HG02938 (cell line): ENCODE results near the gene TMEM14C.
A peak's percentile ranks its signal among the peaks of the same experiment; 100 is the strongest.

Experiments used
- ATAC-seq: cut with Tn5 transposase; IDR thresholded peaks from one replicate; pipeline ENCODE4 v1.9.1; 2021; ENCODE audit warnings: mild to moderate bottlenecking, moderate library complexity; ENCODE audit not compliant: unreplicated experiment

Gene TMEM14C

DNA sequence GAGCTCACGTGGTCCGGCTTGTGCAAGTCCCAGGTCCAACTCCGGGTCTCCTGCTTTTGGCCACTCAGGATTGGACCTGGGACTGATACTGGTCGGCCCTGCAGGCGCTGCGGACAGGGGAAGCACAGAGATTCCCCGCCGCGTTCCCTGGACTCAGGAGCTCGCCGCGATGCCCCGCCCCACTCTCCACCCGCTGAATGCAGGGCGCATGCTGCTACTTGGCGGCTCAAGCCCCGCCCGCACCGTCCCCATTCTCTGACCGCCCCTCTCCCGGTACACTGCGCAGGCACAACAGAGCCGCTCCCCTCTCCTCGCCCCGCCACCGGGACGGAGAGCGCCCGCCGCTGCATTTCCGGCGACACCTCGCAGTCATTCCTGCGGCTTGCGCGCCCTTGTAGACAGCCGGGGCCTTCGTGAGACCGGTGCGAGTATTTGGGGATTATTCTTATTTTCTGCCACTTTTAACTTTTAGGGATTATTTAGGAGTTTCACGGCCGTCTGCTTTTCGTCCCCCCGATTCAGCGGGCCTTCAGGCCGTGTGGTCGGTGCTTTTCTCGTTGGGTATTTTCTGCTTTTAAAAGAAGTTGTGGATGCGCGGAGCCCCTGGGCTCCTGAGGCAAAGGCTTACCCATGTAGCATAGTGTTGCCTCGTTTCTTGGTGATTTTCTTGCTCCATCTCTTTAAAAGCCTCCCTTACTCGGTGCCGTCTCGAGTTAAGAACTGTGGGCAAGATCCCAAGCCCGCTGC is at the start of gene TMEM14C:
TMEM14C (plus strand) TSS at position 251 of the 747 bp plus-strand sequence. CDS start 1,544 bp downstream, outside the sequence.
- peak; percentile 94 for ATAC-seq

DNA sequence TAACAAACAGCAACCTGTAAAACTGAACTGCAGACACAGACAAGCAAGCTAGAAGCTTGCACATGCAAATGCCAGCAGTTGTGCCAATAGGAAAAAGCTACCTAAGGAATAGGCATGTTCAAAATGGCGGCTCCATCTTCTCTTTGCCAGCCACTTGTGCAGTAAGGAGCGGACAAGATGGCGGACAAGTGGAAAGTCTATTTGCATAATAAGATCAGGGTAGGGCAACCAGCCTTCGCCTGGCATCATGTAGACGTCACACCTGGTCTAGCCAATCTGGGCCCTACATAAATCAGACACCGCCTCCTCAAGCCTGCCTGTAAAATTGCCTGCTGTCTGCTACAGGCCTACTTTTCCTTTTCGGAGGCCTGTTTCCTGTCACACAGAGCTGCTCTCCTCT is 46.5 kb upstream of the TMEM14C start:
- no peak for ATAC-seq

DNA sequence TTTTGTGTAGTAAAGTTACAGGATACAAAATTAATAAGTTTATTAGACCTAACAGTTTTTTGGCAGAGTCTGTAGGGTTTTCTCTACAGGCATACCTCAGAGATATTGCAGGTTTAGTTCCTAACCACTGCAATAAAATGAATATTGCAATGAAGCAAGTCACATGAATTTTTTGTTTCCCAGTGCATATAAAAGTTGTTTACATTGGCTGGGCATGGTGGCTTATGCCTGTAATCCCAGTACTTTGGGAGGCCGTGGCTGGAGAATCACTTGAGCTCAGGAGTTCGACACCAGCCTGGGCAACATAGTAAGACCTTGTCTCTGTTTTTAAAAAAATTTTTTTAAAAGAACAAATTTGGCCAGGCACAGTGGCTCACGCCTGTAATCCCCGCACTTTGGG is 44.4 kb upstream of the TMEM14C start:
- ATAC-seq: no peak

- no peak for ATAC-seq
These were observed 41.1 kb upstream of the TMEM14C start for GRCh38 chr6:10681795-10682194.

GRCh38 chr6:10682355-10682988 is 40.4 kb upstream of the TMEM14C start:
- ATAC-seq: no peak

DNA sequence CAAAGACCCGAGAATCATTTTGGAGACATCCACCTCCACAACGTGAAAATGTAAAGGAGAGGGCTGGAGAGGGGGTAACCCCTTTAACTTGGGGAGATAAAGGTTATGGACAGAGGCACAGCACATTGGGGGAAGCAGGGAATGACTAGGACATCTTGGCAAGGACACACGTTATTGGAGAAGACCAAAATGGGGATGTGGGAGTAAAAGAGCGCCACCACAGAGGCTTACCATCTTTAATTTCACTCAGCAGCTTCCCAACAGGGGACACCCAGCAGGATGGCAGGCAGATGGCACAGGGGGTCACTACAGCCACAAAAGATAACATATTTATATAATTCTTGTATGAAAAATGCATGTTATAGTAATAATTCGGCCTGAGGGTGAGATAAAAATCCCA is 38.3 kb upstream of the TMEM14C start:
- ATAC-seq: no peak

DNA sequence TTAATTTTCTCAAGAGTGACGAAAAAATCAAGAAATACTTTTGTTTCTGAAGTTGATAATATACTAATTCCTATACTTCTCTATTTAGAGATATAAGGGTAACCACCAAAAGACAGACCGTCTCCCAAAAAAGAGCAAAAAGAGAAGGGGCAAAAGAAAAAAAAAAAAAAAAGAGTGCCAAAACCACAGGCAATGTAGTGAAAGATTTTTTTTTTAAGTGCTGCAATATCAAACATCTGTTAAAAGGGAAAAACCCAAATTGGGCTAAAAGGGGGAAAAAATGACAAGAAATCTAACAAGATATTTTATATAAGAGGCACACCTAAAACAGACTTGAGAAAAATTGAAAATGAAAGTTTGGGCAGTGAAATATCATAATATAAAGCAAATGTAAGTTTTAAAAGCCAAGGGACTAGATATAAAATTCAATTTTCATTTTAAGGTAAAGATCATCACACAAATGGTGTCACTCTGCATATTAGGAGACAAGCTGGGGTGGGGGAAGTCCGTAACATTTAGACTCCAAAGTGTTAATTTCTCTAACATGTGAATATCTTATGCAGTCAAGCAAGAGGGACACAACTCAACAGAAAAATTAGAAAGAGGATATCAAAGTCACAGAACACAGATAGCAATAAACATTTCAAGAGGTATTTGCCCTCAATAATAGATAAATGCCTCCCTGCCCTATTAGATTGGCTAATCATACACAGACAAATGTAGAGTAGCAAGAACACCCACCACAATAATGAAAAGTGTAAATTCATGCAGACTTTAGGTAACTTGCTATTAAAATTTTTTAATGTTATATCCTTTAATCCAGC is 37.6 kb upstream of the TMEM14C start:
- no peak for ATAC-seq

DNA sequence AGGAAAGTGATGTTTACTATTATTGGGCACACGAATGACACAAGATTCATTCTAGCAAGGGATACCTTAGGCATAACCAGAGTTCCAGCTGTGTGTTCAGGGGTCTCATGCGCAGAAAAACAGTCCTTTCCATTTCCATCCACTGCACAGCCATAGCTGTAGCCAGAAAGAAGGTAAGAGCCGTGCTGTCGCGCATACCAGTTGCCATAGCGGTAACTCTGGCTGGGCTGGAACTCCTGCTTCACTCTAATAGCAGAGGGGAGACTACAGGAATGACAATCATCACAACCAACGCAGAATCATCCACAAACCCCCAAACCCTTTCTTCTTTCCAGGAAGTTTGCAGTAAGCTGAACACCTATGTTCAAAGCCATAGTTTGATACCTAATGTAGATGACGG is 36.0 kb upstream of the TMEM14C start:
- no peak for ATAC-seq

- no peak for ATAC-seq
These were observed 35.3 kb upstream of the TMEM14C start for GRCh38 chr6:10687582-10687981.

DNA sequence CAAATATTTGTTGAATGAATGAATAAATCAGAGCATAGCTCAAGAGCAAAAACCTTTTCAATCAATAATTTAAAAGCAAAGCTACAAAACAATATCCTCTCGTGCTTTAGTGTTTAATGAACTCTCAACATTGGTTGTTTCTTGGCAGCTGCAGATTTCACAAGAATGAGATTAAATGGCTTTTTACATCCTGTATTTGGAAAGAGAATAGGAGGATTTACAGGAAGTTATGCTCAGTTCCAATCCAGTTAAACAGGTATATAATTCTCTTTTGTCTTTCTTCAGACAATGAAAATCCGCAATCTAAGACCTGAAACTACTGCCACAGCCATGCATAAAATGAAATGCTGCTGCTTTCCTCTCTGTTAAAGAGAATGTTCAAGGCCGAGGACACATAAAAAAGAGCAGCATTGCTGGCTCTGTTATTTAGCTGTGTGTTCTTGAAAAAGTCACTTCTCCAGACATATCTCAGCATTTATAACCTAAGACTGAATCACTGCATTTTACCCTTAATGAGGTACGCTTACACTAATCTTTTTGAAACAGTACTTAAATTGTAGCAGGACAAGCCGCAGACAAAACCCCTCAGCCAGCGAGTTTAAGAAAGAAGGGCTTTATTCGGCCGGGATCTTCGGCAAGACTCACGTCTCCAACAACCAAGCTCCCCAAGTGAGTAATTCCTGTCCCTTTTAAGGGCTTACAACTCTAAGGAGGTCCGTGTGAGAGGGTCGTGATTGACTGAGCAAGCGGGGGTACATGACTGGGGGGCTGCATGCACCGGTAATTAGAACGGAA is 32.0 kb upstream of the TMEM14C start:
- no peak for ATAC-seq

DNA sequence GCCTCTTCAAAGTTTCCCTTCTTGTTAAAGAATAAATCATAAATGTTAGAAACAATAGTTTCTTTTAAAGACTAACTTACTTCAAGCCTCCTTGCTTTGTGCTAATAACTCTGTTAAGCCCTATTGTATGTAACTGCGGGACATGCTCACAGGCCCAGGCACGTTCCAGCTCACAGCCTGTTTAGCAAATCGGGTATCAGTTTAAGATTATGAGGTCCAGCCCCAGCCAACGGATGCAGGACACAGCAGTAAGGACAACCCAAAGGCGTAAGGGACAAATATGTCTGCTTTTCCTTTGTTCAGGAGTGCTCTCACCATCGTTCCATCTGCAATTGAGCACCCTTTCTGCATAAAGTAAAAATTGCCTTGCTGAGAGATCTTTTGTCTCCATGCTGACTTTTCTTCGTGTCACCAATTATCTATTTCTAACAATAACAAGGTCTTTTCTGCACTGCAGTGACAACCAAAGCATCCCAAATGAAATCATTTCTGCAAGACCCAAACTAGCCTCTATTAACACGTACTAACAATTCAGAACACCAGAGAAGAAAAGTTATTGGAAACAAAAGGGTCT is 29.8 kb upstream of the TMEM14C start:
- no peak for ATAC-seq

DNA sequence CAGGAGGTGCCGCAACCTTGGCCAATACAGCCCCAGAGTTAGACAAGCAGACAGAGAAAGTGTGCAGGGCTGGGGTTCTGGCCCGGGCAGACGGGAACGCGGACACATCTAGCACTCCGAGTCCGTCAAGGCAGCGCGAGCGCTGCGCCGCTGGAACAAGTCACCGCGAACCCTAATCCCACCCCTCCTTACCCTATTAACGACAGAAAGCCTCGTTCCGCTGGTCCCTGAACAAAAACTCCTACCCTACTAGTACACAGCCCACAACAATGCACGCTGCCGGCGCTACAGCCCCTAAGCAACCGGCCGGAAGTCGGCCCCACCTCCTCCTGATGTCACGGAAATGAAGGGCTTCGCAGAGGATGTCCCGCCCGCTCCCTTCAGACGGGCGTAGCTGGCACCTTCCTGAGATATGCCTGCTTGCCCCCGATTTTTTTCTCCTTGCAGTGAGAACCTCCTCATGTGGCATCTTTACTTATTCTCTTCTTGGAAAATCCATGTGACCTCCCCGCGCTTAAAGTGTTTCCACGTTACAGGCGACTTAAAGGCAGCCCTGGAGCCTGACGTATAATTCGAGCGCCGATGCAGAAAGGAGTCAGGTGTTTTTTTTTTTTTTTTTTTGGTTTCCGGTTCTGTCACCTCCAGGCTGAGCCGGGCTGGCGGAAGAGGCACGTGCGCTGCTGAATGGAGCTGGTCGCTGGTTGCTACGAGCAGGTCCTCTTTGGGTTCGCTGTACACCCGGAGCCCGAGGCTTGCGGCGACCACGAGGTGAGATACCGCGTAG is 28.4 kb upstream of the TMEM14C start, which contains the start of the genes C6orf52 and PAK1IP1:
C6orf52 (minus strand) TSS at position 315 of the 784 bp plus-strand sequence. CDS start 7,066 bp downstream, outside the sequence.
PAK1IP1 (plus strand) TSS at position 671 of the 784 bp plus-strand sequence; CDS start at position 685, 14 bp downstream.
- ATAC-seq: peak; percentile 97

DNA sequence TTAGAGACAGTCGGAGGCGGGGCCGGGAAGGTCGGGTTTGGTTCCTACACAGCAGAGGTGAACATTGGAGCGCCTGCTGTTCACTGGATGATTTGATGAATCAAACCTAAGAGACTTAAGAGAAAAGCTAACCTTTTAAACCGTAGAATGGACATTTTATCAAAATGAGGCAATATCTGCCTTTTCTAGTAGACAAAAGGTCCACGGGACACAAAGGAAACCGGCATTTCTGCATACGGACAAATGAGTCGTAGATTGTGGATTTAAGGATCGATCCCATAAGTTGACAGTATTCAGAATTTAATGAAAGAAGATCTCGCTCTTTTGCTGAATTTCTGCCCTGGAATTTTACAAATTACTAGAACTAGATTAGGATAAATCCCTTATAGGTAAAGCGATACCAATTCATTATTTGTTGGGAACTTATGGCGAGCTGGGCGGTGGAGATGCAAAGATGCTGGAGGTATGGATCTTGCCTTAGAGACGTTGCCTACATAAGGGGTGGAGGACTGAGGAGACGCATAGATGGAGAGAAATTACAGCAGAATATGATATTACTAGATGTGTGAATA is 27.7 kb upstream of the TMEM14C start:
- no peak for ATAC-seq

- no peak for ATAC-seq
These were observed 26.2 kb upstream of the TMEM14C start for GRCh38 chr6:10696655-10697054.

DNA sequence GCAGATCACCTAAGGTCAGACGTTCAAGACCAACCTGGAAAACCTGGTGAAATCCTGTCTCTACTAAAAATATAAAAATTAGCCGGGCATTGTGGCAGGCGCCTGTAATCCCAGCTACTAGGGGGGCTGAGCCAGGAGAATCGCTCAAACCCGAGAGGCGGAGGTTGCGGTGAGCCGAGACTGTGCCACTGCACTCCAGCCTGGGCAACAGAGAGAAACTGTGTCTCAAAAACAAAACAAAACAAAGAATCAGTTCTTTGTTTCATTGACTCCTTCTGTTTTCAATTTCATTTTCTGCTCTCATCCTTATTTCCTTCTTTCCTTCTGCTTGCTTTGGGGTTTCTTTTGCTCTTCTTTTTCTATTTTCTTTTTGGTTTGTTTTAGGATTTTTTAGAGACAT is 8.9 kb upstream of the TMEM14C start:
- ATAC-seq: no peak

- no peak for ATAC-seq
These were observed 3.4 kb upstream of the TMEM14C start for GRCh38 chr6:10719296-10719963.

DNA sequence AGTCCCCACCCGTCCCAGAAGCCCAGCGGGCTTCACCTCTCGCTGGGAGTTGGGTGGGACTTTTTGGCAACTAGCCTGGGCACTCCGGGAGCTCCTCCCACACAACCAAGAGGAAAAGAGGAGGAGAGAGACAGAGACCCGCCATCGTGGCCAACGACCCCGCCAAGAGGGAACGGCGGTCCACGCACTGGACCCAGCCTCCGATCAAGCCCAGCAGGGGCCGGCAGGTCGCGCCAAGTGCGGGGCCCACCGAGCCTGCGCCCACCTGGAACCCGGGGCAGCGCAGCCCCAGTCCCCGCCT is 3.0 kb upstream of the TMEM14C start:
- no peak for ATAC-seq

DNA sequence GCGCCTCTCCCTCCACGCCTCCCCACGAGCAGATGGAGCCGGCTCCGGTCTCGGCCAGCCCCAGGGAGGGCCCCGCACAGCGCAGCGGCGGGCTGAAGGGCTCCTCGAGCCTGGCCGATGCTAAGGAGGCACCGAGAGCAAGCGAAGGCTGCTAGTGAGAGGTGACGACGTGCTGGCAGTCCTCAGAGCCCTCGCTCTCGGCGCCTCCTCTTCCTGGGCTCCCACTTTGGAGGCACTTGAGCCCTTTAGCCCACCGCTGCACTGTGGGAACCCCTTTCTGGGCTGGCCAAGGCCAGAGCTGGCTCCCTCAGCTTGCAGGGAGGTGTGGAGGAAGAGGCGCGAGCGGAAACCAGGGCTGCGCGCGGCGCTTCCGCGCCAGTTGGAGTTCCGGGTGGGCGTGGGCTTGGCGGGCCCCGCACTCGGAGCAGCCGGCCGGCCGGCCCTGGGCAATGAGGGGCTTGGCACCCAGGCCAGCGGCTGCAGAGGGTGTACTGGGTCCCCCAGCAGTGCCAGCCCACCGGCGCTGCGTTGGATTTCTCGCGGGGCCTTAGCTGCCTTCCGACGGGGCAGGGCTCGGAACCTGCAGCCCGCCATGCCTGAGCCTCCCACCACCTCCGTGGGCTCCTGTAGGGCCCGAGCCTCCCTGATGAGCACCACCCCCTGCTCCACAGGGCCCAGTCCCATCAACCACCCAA is 2.5 kb upstream of the TMEM14C start:
- peak; percentile 23 for ATAC-seq
